Activated T-helper 9 cell treated with anti-CD3 and anti-CD28 coated beads, Interleukin-2, amount 50 U/mL, for 16 hours (primary cell): ENCODE measurements around the gene DCTN3.

Experiments used
- DNase-seq: peaks from one replicate; pipeline ENCODE4 v3.0.0-alpha.2; 2020; ENCODE audit warnings: low read depth

Gene DCTN3

GRCh38 chr9:34623374-34624235 is 3.3 kb upstream of the DCTN3 start:
- DNase-seq, result no peak

GRCh38 chr9:34615132-34615531 is 5.2 kb downstream of the DCTN3 start:
- no peak for DNase-seq

- DNase-seq, result peak; percentile 58
These were observed 7.4 kb downstream of the DCTN3 start for GRCh38 chr9:34612788-34613390.

- DNase-seq, result peak; percentile 79
These were observed 8.2 kb downstream of the DCTN3 start, which contains the start of gene RPP25L for GRCh38 chr9:34611811-34612787. TSS of gene RPP25L (minus strand) at chr9:34612097. CDS start at chr9:34611296, 801 bp downstream.

- DNase-seq, result no peak
These were observed 9.0 kb downstream of the DCTN3 start for GRCh38 chr9:34611251-34611810.

- DNase-seq, result no peak
These were observed 9.7 kb downstream of the DCTN3 start for GRCh38 chr9:34610434-34611206.

GRCh38 chr9:34607331-34607730 is 13.0 kb downstream of the DCTN3 start:
- DNase-seq, result no peak

GRCh38 chr9:34606905-34607304 is 13.4 kb downstream of the DCTN3 start:
- no peak for DNase-seq

GRCh38 chr9:34606190-34606589 is 14.1 kb downstream of the DCTN3 start:
- DNase-seq, result no peak

GRCh38 chr9:34603610-34604231 is 16.6 kb downstream of the DCTN3 start:
- peak; percentile 67 for DNase-seq

- no peak for DNase-seq
These were observed 18.2 kb downstream of the DCTN3 start for GRCh38 chr9:34601937-34602573.

- DNase-seq, result no peak
These were observed 19.4 kb downstream of the DCTN3 start for GRCh38 chr9:34600908-34601307.

- no peak for DNase-seq
These were observed 20.7 kb downstream of the DCTN3 start for GRCh38 chr9:34599546-34599945.

- no peak for DNase-seq
These were observed 26.1 kb downstream of the DCTN3 start for GRCh38 chr9:34594177-34594576.

GRCh38 chr9:34592895-34593601 is 27.2 kb downstream of the DCTN3 start:
- no peak for DNase-seq

GRCh38 chr9:34591917-34592866 is 28.1 kb downstream of the DCTN3 start:
- no peak for DNase-seq

GRCh38 chr9:34591248-34591916 is 28.9 kb downstream of the DCTN3 start:
- DNase-seq, result peak; percentile 67
